H54 (cell line): ENCODE measurements around the gene CCDC40.
A peak's percentile ranks its signal among the peaks of the same experiment; 100 is the strongest.

Source experiments
- DNase-seq: peaks from one replicate; pipeline ENCODE4 v3.0.0; 2011; ENCODE audit warnings: low spot score, mixed read lengths; ENCODE audit not compliant: insufficient read length
- FAIRE-seq: peaks from 3 replicates; lab custom pipeline; 2011; peaks lifted over from hg19 to GRCh38; lab: Jason Lieb, UNC
- POLR2A ChIP-seq: IDR thresholded peaks from 2 replicates; pipeline ENCODE4 v1.6.1; 2011; ENCODE audit warnings: low read depth, mild to moderate bottlenecking, low read length

The CCDC40 gene, protein sequence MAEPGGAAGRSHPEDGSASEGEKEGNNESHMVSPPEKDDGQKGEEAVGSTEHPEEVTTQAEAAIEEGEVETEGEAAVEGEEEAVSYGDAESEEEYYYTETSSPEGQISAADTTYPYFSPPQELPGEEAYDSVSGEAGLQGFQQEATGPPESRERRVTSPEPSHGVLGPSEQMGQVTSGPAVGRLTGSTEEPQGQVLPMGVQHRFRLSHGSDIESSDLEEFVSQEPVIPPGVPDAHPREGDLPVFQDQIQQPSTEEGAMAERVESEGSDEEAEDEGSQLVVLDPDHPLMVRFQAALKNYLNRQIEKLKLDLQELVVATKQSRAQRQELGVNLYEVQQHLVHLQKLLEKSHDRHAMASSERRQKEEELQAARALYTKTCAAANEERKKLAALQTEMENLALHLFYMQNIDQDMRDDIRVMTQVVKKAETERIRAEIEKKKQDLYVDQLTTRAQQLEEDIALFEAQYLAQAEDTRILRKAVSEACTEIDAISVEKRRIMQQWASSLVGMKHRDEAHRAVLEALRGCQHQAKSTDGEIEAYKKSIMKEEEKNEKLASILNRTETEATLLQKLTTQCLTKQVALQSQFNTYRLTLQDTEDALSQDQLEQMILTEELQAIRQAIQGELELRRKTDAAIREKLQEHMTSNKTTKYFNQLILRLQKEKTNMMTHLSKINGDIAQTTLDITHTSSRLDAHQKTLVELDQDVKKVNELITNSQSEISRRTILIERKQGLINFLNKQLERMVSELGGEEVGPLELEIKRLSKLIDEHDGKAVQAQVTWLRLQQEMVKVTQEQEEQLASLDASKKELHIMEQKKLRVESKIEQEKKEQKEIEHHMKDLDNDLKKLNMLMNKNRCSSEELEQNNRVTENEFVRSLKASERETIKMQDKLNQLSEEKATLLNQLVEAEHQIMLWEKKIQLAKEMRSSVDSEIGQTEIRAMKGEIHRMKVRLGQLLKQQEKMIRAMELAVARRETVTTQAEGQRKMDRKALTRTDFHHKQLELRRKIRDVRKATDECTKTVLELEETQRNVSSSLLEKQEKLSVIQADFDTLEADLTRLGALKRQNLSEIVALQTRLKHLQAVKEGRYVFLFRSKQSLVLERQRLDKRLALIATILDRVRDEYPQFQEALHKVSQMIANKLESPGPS

DNA sequence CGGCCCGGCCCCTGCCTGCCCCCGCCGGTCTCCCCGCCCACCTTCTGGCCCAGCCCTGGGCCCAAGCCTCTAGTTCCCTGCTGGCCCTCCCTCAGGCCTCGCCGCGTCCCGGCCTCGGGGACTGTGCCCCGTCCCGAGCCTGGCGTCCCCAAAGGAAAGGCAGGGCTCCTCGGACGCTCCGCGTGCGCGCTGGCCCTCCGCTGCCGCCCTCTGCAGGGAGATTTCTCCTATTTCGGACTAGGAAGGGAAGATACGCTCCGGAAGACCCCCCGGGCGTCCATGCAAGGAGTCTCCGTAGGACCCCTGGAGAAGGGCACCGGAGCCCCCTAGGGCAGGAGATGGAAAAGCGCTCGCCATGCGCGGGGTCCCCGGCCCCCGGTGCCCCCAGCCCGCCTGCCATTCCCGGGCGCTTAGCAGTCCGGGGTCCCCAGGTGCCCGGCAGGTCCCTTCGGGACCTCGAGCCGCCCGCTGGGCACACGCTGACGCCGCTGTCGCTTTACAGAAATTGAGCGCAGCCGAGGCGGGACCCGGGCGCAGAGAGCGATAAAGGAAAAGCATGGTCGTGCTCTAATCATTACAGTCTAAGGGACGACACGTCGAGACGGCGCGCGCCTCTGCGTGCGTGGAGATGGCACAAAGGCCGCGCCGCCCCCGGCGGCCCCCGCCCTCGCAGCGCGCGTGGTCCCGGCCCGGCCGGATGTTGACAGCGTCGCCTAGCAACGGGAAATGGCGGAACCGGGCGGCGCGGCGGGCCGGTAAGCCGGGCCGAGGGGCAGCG, at the start of gene CCDC40:
Gene CCDC40, plus strand, starts transcription at position 706 of the 778 bp plus-strand sequence. Its CDS starts 21 bp downstream, at position 727.
- TF ChIP-seq POLR2A: peak; percentile 71
- no peak for FAIRE-seq
- peak; percentile 91 for DNase-seq

- FAIRE-seq (no peak), DNase-seq (no peak)
- no peak for TF ChIP-seq POLR2A
Observed at GRCh38 chr17:79987187-79987934, 49.1 kb upstream of the CCDC40 start.

DNA sequence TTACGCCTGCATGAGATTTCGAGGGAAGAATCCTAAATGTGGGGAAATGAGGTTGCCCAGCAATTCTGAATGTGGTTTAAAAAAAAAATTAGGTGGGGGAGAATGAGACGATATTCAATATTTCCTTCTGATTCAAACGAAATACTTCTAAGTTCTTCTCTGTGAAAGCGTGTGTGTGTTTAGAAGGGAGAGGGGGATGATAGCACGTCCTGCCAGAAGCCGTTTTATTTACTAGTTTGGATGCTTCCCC, 48.6 kb upstream of the CCDC40 start:
- no peak for DNase-seq
- FAIRE-seq: no peak
- no peak for TF ChIP-seq POLR2A

GRCh38 chr17:79988185-79988971, 48.1 kb upstream of the CCDC40 start:
- no peak for TF ChIP-seq POLR2A
- FAIRE-seq: no peak
- DNase-seq: peak; percentile 87

DNA sequence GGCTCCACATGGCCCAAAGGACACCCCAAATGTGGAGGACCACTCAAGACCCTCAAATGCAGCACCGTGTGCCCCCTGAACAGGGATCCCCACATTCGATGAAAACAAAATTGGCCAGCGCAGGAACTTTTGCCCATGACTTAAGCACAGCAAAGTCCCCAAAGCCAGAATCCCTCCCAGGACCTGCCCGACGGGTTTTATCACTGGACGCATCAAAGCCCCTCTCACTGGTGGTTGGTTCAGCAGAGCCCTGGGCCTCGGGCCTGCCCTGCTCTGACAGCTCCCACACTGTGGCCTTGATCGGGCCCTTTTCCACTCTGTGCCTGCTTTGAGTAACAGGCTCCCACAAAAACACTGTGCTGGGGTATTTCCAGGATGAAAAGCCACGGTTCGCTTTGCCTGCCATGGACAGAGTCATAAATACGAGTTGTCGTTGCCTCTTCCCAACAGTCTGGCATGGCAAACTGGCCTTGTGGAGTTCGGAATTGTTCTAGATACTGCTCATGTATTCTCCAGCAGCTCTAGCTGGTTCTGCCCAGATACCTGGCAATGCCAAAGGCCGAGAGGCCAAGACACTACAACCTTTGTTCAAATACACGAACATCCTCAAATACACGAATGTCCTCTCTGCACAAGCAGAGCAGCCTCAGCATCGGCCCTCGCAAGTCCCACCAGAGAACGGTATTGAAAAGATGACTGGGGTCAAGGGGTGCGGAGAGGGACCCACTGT, 47.2 kb upstream of the CCDC40 start:
- no peak for TF ChIP-seq POLR2A
- no peak for DNase-seq
- no peak for FAIRE-seq

- no peak for TF ChIP-seq POLR2A
- no peak for DNase-seq
- FAIRE-seq: no peak
Observed at GRCh38 chr17:79990051-79990592, 46.3 kb upstream of the CCDC40 start.

- TF ChIP-seq POLR2A: no peak
- DNase-seq (no peak), FAIRE-seq (no peak)
Observed at GRCh38 chr17:79990704-79991103, 45.7 kb upstream of the CCDC40 start.

DNA sequence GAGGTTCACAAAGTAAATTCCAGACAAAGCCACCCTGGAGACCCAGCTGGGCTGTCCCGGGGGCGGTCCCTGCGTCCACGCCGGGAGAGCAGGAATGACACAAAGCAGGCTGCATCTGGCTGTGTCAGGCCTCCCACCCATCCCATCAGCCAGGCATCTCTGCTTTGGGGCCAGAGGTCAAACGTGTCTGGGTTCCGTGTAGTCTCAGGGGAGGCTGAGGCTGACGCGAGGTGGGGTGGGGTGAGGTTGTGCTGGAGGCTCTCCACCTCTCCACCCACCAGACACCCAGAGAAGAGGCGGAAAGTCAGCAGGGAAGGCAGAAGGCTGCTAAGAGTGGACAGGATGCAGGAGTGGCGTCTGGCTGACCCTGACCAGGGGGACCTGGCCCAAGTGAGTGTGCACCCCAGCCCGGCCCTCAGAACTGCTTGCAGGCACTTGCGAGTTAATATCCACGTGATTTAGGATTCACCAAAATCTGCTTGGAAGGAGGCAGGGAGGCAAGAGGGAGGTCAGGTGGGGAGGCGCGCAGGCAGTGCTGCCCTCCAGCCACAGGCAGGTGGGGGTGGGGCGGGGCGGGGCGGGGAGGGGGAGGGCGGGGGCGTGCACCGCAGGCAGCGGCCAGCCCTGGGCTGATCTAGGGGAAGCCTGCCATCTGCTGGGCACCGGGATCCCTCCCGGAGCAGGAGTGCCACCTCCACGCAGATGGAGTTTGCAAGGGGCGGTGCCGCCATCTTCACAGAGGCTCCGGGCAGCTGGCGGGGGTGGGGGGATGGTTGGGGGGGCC, 45.1 kb upstream of the CCDC40 start:
- DNase-seq (peak; percentile 91), FAIRE-seq (no peak)
- no peak for TF ChIP-seq POLR2A

- FAIRE-seq (no peak), DNase-seq (no peak)
- no peak for TF ChIP-seq POLR2A
Observed at GRCh38 chr17:79991924-79992648, 44.4 kb upstream of the CCDC40 start.

DNA sequence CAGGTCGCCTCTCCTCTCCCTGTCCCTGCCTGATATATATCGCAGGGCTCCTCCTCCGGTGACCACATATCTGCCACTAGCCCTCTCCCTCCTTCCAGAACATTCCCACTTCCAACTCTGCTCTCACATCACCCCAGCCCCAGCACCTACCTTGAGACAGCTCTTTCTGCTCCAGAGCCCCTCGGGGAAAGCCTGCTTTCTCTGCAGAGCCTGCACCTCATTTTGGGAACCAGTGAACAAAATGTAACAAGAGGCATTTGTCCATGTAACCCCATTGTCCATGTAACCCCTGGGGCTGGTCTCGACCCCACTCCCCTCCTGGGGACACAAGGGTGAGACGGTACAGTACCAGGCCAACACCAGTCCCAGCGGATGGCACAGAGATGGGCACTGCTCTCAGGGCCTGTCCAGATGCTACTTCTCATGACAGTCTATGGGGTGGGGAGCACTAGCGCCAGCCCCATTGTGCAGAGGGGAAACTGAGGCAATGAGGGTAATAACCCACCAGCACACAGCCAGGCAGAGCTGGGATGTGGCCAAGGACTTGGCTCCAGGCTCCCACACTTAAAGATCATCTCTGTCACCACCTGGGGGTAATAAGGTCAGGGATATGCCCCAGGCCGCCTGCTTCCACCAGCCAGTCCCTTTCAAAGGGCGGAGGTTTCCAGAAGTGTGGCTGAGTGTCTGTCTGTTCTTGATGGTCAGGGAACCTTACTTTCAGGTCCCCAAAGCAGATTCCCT, 43.6 kb upstream of the CCDC40 start:
- DNase-seq: no peak
- no peak for FAIRE-seq
- TF ChIP-seq POLR2A: no peak
